ENCODE data around the gene PER1. TPM values are rescaled to one million over a fixed set of nuclear protein-coding genes. Genes with fewer than 3 reads are reported as not detected.

Gene PER1
- total RNA-seq, 1 donor from 2014 or later = 64.6 TPM

GRCh38 chr17:8156246-8156992, 4.2 kb upstream of the PER1 start:
- peaks cover 18% of the 10 kb centered on the region for H3K27me3 Mint-ChIP-seq (ENCODE audit: unreplicated experiment)
- no peak overlapping the region for H3K4me3 Mint-ChIP-seq (ENCODE audit: unreplicated experiment)
- peaks cover 29% of the 10 kb centered on the region for H3K4me1 Mint-ChIP-seq (ENCODE audit: low read depth, unreplicated experiment)
- H3K9me3 Mint-ChIP-seq (ENCODE audit: unreplicated experiment) = peaks cover 18% of the 10 kb centered on the region
- TF ChIP-seq, protein P1, sequence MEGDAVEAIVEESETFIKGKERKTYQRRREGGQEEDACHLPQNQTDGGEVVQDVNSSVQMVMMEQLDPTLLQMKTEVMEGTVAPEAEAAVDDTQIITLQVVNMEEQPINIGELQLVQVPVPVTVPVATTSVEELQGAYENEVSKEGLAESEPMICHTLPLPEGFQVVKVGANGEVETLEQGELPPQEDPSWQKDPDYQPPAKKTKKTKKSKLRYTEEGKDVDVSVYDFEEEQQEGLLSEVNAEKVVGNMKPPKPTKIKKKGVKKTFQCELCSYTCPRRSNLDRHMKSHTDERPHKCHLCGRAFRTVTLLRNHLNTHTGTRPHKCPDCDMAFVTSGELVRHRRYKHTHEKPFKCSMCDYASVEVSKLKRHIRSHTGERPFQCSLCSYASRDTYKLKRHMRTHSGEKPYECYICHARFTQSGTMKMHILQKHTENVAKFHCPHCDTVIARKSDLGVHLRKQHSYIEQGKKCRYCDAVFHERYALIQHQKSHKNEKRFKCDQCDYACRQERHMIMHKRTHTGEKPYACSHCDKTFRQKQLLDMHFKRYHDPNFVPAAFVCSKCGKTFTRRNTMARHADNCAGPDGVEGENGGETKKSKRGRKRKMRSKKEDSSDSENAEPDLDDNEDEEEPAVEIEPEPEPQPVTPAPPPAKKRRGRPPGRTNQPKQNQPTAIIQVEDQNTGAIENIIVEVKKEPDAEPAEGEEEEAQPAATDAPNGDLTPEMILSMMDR (IDR thresholded peaks at IDR 0.05; ENCODE audit: partially characterized antibody, unreplicated experiment) = no peak
- no peaks in the 10 kb centered on the region for H3K36me3 Mint-ChIP-seq (ENCODE audit: unreplicated experiment)
- no peak overlapping the region for H3K27ac Mint-ChIP-seq (ENCODE audit: unreplicated experiment)
- peak; percentile 99 for DNase-seq

GRCh38 chr17:8155996-8156245, 3.7 kb upstream of the PER1 start:
- no peak overlapping the region for H3K27ac Mint-ChIP-seq (ENCODE audit: unreplicated experiment)
- TF ChIP-seq, protein P1 (IDR thresholded peaks at IDR 0.05; ENCODE audit: partially characterized antibody, unreplicated experiment) = no peak
- no peaks in the 10 kb centered on the region for H3K36me3 Mint-ChIP-seq (ENCODE audit: unreplicated experiment)
- no peak for DNase-seq
- peaks cover 17% of the 10 kb centered on the region for H3K27me3 Mint-ChIP-seq (ENCODE audit: unreplicated experiment)
- peaks cover 17% of the 10 kb centered on the region for H3K9me3 Mint-ChIP-seq (ENCODE audit: unreplicated experiment)
- H3K4me1 Mint-ChIP-seq (ENCODE audit: low read depth, unreplicated experiment) = peaks cover 25% of the 10 kb centered on the region
- no peak overlapping the region for H3K4me3 Mint-ChIP-seq (ENCODE audit: unreplicated experiment)

- peaks cover 17% of the 10 kb centered on the region for H3K27me3 Mint-ChIP-seq (ENCODE audit: unreplicated experiment)
- H3K9me3 Mint-ChIP-seq (ENCODE audit: unreplicated experiment) = peaks cover 19% of the 10 kb centered on the region
- peaks cover 24% of the 10 kb centered on the region for H3K4me1 Mint-ChIP-seq (ENCODE audit: low read depth, unreplicated experiment)
- no peaks in the 10 kb centered on the region for H3K36me3 Mint-ChIP-seq (ENCODE audit: unreplicated experiment)
- H3K4me3 Mint-ChIP-seq (ENCODE audit: unreplicated experiment) = no peak overlapping the region
- no peak overlapping the region for H3K27ac Mint-ChIP-seq (ENCODE audit: unreplicated experiment)
- DNase-seq = no peak
- TF ChIP-seq, protein P1 (IDR thresholded peaks at IDR 0.05; ENCODE audit: partially characterized antibody, unreplicated experiment) = no peak
These were observed 3.2 kb upstream of the PER1 start for GRCh38 chr17:8155231-8155995.

GRCh38 chr17:8154608-8155155, 2.5 kb upstream of the PER1 start:
- H3K27ac Mint-ChIP-seq (ENCODE audit: unreplicated experiment) = peak overlapping the region; percentile 52

More at GRCh38 chr17:8154608-8155155, 2.5 kb upstream of the PER1 start:
- Mint-ChIP-seq H3K4me3 (ENCODE audit: unreplicated experiment) (no peak overlapping the region), H3K36me3 (ENCODE audit: unreplicated experiment) (no peaks in the 10 kb centered on the region), H3K9me3 (ENCODE audit: unreplicated experiment) (peaks cover 17% of the 10 kb centered on the region), H3K27me3 (ENCODE audit: unreplicated experiment) (peaks cover 12% of the 10 kb centered on the region), H3K4me1 (ENCODE audit: low read depth, unreplicated experiment) (peaks cover 20% of the 10 kb centered on the region)
- DNase-seq = no peak
- TF ChIP-seq, protein P1 (IDR thresholded peaks at IDR 0.05; ENCODE audit: partially characterized antibody, unreplicated experiment) = no peak
